ENCODE results near the gene TBCEL. TPM values are rescaled to one million over a fixed set of nuclear protein-coding genes. Genes with fewer than 3 reads are reported as not detected.

The TBCEL gene
- total RNA-seq, 1 donor from 2014 or later: 40.4 TPM

GRCh38 chr11:121138259-121138658, 114.4 kb downstream of the TBCEL start:
- H3K9me3 ChIP-seq: no peaks in the 10 kb centered on the region
- no peak overlapping the region for H3K27ac ChIP-seq
- H3K4me3 ChIP-seq: no peak overlapping the region
- TF ChIP-seq, protein P1, sequence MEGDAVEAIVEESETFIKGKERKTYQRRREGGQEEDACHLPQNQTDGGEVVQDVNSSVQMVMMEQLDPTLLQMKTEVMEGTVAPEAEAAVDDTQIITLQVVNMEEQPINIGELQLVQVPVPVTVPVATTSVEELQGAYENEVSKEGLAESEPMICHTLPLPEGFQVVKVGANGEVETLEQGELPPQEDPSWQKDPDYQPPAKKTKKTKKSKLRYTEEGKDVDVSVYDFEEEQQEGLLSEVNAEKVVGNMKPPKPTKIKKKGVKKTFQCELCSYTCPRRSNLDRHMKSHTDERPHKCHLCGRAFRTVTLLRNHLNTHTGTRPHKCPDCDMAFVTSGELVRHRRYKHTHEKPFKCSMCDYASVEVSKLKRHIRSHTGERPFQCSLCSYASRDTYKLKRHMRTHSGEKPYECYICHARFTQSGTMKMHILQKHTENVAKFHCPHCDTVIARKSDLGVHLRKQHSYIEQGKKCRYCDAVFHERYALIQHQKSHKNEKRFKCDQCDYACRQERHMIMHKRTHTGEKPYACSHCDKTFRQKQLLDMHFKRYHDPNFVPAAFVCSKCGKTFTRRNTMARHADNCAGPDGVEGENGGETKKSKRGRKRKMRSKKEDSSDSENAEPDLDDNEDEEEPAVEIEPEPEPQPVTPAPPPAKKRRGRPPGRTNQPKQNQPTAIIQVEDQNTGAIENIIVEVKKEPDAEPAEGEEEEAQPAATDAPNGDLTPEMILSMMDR (IDR thresholded peaks at IDR 0.05): no peak
- no peak for DNase-seq (ENCODE audit: low spot score in 2 of 2)
- intact Hi-C loops (cut with DNase I): no loop called here
- H3K36me3 ChIP-seq: no peaks in the 10 kb centered on the region
- H3K4me1 ChIP-seq: no peaks in the 10 kb centered on the region
- H3K27me3 ChIP-seq: no peaks in the 10 kb centered on the region

GRCh38 chr11:121140369-121140768, 116.5 kb downstream of the TBCEL start:
- TF ChIP-seq, protein P1 (IDR thresholded peaks at IDR 0.05): no peak
- no peak for DNase-seq (ENCODE audit: low spot score in 2 of 2)

More at GRCh38 chr11:121140369-121140768, 116.5 kb downstream of the TBCEL start:
- Histone ChIP-seq H3K27me3 (no peaks in the 10 kb centered on the region), H3K4me3 (no peak overlapping the region), H3K36me3 (no peaks in the 10 kb centered on the region), H3K4me1 (no peaks in the 10 kb centered on the region), H3K9me3 (no peaks in the 10 kb centered on the region), H3K27ac (no peak overlapping the region)
- intact Hi-C loops (cut with DNase I): no loop called here

Other genes with a start within 250 kb of the TBCEL start
- gene TECTA, start 77.1 kb downstream of the TBCEL start, total RNA-seq: not detected

Data from ascending aorta (tissue), 2 donors.